Stimulated activated memory B cell treated with anti-CD40 and anti-IgM and Interleukin-4, amounts not matched to agents 10 μg/mL and 1 μg/mL and 100 μg/mL, for 72 hours (primary cell): Measurements from ENCODE around the gene DNAH8.
A peak's percentile ranks its signal among the peaks of the same experiment; 100 is the strongest.

Source experiments
- ATAC-seq: fragments of 150-1000 bp; cut with Tn5 transposase; 2 replicates; pipeline ENCODE4 v1.10.0; 2021
- H3K27ac Mint-ChIP-seq: one replicate; pipeline ENCODE4 v1.8.0; 2022; ENCODE audit warnings: mild to moderate bottlenecking, mixed read lengths
- H3K27me3 Mint-ChIP-seq: one replicate; pipeline ENCODE4 v1.8.0; 2022; ENCODE audit warnings: mixed read lengths
- H3K36me3 Mint-ChIP-seq: one replicate; pipeline ENCODE4 v1.8.0; 2022; ENCODE audit warnings: mixed read lengths
- H3K4me1 Mint-ChIP-seq: one replicate; pipeline ENCODE4 v1.8.0; 2022; ENCODE audit warnings: mixed read lengths
- H3K4me3 Mint-ChIP-seq: one replicate; pipeline ENCODE4 v1.8.0; 2022; ENCODE audit warnings: mild to moderate bottlenecking, moderate library complexity, mixed read lengths
- H3K9me3 Mint-ChIP-seq: one replicate; pipeline ENCODE4 v1.8.0; 2022; ENCODE audit warnings: mixed read lengths

Gene DNAH8, protein sequence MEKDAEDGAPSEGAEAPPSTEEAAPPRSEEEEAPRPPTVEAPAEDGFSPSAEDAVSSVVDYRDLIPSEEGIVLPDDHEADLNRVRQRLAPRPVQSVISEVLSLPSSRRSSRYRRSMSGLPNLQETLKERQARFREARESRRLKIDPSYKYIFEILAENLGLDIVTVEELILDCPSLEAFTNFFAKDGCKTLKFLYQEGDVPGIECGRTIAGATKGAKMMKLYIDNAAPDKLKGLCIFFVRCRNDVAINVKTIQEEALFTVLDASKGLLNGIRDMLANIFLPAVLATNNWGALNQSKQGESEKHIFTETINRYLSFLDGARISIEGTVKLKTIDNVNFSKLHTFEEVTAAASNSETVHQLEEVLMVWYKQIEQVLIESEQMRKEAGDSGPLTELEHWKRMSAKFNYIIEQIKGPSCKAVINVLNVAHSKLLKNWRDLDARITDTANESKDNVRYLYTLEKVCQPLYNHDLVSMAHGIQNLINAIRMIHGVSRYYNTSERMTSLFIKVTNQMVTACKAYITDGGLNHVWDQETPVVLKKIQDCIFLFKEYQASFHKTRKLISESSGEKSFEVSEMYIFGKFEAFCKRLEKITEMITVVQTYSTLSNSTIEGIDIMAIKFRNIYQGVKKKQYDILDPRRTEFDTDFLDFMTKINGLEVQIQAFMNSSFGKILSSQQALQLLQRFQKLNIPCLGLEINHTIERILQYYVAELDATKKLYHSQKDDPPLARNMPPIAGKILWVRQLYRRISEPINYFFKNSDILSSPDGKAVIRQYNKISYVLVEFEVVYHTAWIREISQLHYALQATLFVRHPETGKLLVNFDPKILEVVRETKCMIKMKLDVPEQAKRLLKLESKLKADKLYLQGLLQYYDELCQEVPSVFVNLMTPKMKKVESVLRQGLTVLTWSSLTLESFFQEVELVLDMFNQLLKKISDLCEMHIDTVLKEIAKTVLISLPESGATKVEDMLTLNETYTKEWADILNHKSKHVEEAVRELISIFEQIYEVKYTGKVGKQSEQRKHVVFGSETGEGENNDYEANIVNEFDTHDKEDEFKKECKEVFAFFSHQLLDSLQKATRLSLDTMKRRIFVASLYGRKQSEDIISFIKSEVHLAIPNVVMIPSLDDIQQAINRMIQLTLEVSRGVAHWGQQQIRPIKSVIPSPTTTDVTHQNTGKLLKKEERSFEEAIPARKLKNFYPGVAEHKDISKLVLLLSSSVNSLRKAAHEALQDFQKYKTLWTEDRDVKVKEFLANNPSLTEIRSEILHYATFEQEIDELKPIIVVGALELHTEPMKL (N-terminal part only)

DNA sequence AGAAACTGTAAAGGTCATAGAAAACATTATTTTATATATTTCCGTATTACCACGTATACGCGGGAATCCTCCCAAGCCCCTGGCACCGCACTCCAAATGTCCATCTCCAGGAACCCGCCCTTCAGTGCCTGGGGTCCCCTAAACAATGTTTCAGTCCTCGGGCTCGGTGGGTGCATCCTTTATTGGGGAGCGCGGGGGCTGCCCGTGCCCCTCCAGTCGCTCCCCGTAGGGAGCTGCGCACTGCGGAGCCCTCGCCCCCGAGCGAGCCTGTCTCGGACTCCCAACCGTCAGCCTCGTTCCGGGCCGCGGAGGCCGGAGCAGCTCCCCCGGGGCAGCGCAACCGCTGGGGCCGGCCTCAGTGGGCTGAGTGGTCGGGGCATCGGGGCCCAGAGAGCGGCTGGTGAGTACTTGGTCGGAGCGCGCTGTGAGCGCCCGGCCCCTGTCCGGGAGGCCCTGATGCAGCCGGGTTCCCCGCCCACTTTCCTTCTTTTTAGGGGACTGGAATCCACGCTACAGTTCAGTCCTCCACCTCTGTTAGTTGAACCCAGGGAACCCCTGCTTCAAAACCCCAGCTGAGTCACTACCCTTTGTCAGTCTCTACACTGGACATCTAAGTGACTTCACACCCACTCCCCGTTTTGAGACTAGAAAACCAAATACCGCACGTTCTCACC is at the start of gene DNAH8:
TSS of gene DNAH8 (plus strand) at position 296 of the 674 bp plus-strand sequence. CDS start 7,499 bp downstream, outside the sequence.
- Mint-ChIP-seq H3K27me3 (peaks cover 42% of the 10 kb centered on the region), H3K9me3 (peaks cover 3% of the 10 kb centered on the region), H3K4me1 (peaks cover 5% of the 10 kb centered on the region), H3K4me3 (peak within 1 kb of the TSS; percentile 61), H3K27ac (no peak within 1 kb of the TSS), H3K36me3 (no peaks in the 10 kb centered on the region)
- peak; percentile 61 for ATAC-seq

DNA sequence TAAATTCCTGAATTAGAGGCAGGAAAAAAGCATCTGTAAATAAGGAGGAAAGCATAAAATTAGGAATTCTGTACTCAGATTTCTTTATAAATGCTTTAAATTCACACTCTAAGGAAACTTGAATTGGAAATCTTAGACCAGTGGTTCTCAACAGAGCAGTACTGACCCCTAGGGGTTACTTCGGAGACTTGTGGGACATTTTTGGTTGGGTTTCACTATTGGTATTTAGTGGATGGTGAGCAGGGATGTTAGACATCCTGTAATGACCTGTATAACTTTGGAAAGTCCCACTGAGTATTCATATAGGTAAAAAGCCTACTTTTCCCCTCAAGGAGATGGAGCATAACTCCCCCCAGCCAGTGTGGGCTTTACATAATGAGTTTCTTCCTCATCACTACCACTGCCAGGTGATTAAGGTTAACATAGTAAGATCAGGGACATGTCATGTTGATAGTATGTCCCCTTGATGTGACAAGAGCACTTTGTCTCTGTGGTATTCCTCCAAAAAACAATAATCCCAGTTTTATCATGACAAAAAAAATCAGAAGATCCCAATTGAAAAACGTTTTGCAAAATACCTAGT is 43.1 kb upstream of the DNAH8 start:
- peak; percentile 78 for ATAC-seq
- Mint-ChIP-seq H3K4me1 (peaks cover 40% of the 10 kb centered on the region), H3K4me3 (no peak overlapping the region), H3K27ac (no peak overlapping the region), H3K27me3 (no peaks in the 10 kb centered on the region), H3K36me3 (peaks cover 31% of the 10 kb centered on the region), H3K9me3 (no peaks in the 10 kb centered on the region)

DNA sequence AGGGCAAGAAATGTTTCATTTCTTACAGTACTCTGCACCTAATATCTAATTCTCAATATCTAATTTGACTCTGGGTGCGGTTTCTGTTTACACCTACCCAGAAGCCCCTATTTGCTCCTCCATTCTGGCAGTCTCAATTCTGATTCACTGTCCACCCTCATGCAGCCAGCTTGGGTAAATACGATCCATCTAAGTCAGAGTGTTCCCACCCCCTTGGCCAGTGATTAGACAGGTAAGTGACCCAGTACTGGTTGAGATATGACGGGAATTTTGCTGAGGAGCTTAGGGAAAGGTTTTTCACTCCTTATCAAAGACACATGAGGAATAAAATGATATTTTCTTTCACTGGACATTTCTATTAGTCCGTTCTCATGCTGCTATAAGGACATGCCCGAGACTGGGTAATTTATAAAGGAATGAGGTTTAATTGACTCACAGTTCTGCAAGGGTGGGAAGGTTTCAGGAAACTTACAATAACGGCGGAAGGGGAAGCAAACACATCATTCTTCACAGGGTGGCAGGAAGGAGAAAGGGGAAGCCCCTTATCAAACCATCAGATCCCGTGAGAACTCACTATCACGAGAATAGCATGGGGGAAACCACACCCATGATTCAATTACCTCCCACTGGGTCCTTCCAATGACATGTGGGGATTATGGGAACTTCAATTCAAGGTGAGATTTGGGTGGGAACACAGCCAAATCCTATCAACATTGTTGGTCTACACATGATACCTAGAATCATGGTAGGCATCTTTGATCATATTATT is 41.5 kb upstream of the DNAH8 start:
- Mint-ChIP-seq H3K36me3 (peaks cover 42% of the 10 kb centered on the region), H3K4me3 (no peak overlapping the region), H3K9me3 (no peaks in the 10 kb centered on the region), H3K4me1 (peaks cover 53% of the 10 kb centered on the region), H3K27me3 (no peaks in the 10 kb centered on the region), H3K27ac (peak overlapping the region; percentile 44)
- ATAC-seq: no peak

DNA sequence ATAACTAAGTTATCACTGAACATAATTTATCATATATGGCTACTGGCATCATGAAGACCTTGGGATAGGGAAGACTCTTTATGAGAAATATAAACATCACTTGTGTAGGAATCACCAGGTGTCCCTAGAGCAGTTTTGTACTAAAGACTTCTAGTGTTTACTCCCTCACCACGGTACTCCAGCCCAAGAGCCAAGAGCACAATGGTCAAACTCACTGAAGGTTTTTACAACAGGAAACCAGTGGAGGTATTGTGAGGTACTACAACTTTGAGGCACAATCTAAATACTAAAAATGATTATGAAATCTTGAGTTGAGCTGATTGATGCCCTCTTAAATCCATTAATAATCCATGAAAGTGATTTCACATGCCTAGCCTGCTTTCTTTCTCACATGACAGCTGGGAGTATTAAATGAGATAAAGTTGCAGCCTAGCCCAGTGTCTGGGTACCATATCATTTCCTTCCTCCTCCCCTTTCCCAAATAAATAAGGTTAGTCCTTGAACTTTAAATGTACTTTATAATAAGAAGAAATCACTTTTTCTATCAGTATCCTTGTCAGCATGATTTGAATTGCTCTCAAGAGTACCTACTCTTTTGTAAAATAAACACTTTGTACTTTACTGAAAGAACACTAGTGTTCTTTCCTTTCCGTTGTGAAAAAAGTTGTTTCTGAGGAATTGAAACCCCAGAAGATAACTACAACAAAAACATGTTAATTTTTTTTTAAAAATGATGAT is 38.7 kb upstream of the DNAH8 start:
- H3K4me1 Mint-ChIP-seq: peaks cover 55% of the 10 kb centered on the region
- H3K9me3 Mint-ChIP-seq: no peaks in the 10 kb centered on the region
- peaks cover 65% of the 10 kb centered on the region for H3K36me3 Mint-ChIP-seq
- ATAC-seq: peak; percentile 36
- H3K27ac Mint-ChIP-seq: peak overlapping the region; percentile 81
- peak overlapping the region; percentile 16 for H3K4me3 Mint-ChIP-seq
- H3K27me3 Mint-ChIP-seq: no peaks in the 10 kb centered on the region

DNA sequence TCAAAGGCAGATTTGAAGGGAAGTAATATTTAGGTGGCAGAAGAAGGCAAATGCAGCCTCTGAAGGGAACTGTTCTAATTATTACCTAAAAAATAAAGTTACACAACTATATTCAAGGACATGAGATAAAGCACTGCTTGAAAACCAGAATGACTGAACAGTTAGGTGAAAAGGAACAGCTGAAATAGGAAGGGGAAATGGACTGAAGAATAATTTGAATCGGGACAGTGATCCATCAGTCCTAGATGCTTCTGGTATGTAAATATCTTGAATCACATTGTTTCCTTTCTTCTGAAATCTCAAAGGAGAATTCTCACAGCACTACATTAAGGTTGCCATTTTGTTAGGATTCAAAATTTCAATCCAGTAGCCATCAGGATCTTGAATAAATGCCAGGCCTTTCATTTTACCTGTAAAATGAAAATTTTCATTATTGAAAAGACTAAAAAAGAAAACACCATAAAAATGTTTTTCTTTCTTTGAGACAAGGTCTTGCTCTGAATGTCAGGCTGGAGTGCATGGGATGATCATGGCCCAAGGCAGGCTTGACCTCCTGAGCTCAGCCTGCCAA is 38.1 kb upstream of the DNAH8 start:
- Mint-ChIP-seq H3K36me3 (peaks cover 71% of the 10 kb centered on the region), H3K27me3 (no peaks in the 10 kb centered on the region), H3K27ac (peak overlapping the region; percentile 81), H3K4me3 (peak overlapping the region; percentile 16), H3K9me3 (no peaks in the 10 kb centered on the region), H3K4me1 (peaks cover 57% of the 10 kb centered on the region)
- ATAC-seq: no peak

DNA sequence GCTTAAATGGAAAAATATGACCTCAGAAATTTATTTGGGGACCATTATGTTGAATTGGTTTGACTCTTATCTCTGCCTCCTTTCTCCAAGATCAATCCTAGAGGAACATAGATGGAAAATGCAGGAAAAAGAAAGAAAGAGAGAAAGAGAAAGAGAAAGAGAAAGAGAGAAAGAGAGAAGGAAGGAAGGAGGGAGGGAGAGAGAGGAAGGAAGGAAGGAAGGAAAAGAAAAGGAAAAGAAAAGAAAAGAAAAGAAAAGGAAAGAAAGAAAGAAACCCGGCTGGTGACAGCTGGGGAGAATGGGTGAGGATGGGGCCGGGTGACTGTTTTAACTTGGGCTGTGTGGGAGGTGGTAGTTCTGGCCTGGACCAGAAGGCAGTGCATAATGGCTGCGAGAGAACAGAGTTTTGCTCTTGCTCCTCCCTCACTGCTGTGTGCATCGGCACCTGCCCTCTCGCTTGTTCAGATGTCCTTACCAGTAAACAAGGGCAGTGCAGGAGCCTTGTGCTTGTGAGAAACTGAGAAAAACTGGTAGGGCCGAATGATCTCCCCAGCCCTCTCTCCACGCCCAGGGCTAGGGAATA is 36.8 kb upstream of the DNAH8 start:
- peaks cover 72% of the 10 kb centered on the region for H3K36me3 Mint-ChIP-seq
- H3K27ac Mint-ChIP-seq: peak overlapping the region; percentile 66
- H3K27me3 Mint-ChIP-seq: no peaks in the 10 kb centered on the region
- H3K4me1 Mint-ChIP-seq: peaks cover 50% of the 10 kb centered on the region
- ATAC-seq: no peak
- no peak overlapping the region for H3K4me3 Mint-ChIP-seq
- no peaks in the 10 kb centered on the region for H3K9me3 Mint-ChIP-seq

DNA sequence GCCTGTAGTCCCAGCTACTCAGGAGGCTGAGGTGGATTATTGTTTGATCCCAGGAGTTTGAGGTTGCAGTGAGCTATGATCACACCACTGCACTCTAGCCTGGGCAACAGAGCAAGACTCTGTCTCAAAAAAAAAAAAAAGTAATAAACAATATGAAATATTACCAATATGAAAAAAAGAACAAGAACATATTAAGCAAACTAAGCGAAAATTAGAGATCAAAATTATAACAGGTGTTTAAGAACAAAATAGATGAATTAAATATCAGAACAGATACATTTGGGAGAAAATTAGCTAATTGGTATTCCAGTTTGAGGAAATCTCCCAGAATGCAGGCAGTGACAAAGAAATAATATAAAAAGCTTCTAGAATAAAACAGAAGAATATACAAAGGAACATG is 35.4 kb upstream of the DNAH8 start:
- H3K4me3 Mint-ChIP-seq: no peak overlapping the region
- peaks cover 69% of the 10 kb centered on the region for H3K36me3 Mint-ChIP-seq
- H3K27me3 Mint-ChIP-seq: no peaks in the 10 kb centered on the region
- no peak overlapping the region for H3K27ac Mint-ChIP-seq
- H3K9me3 Mint-ChIP-seq: no peaks in the 10 kb centered on the region
- no peak for ATAC-seq
- peaks cover 37% of the 10 kb centered on the region for H3K4me1 Mint-ChIP-seq

DNA sequence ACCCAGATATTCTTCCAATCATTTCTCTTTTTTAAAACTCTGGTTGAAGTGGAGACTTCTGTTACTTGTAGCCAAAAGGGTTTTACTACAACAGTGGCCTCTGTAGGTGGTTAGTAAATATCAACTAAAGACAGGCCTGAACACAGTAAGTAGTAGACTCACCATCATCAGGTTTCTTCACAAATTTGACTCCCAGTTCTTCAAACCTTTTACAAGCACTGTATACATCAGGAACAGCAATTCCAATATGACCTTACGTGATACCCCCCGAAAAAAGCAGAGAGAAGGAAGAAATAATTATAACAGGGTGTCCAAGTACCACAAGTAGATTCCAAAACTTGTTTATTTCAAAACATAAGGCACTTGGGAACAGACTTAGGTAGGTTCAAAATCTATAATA is 33.3 kb upstream of the DNAH8 start:
- Mint-ChIP-seq H3K4me1 (peaks cover 29% of the 10 kb centered on the region), H3K27ac (no peak overlapping the region), H3K36me3 (peaks cover 47% of the 10 kb centered on the region), H3K4me3 (no peak overlapping the region), H3K27me3 (no peaks in the 10 kb centered on the region), H3K9me3 (no peaks in the 10 kb centered on the region)
- no peak for ATAC-seq

DNA sequence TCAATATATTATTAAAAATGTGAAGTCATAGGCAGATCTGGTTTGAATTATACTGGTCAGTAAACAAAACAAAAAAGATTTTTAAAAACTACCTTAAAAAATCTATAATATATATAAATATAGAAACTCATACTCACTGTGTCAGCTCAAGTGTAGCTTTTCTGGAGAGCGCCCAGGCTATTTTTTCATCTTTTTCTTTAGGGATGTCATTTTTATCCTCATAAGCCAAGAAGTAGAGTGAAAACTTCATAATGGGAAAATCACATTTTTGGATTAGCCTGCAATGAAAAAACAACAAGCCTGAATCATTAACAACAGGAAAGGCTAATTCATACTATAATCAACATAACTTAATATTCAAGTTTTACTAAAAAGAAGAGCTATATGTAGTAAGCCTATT is 30.9 kb upstream of the DNAH8 start:
- no peaks in the 10 kb centered on the region for H3K27me3 Mint-ChIP-seq
- H3K36me3 Mint-ChIP-seq: peaks cover 35% of the 10 kb centered on the region
- no peak overlapping the region for H3K4me3 Mint-ChIP-seq
- no peaks in the 10 kb centered on the region for H3K9me3 Mint-ChIP-seq
- peaks cover 32% of the 10 kb centered on the region for H3K4me1 Mint-ChIP-seq
- no peak overlapping the region for H3K27ac Mint-ChIP-seq
- ATAC-seq: no peak

DNA sequence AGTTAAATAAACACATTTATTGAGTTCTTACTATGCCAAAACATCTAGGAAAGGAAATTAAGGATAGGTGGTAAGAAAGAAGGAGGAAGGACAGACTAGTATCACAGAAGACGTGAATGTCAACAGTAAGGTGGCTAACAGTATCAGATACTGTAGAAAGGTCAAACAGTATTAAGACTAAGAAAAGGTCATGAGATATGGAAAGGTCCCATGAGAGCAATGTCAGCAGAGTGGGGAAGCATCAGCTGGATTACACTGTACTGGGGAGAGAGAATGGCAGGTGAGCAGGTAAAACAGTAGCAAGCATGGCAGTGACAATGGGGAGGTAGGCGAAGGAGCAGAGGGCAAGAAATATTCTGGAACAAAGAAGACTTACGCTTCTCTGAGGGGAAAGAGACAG is 30.2 kb upstream of the DNAH8 start:
- H3K9me3 Mint-ChIP-seq: no peaks in the 10 kb centered on the region
- H3K36me3 Mint-ChIP-seq: peaks cover 28% of the 10 kb centered on the region
- no peak overlapping the region for H3K27ac Mint-ChIP-seq
- H3K27me3 Mint-ChIP-seq: no peaks in the 10 kb centered on the region
- no peak for ATAC-seq
- H3K4me1 Mint-ChIP-seq: peaks cover 37% of the 10 kb centered on the region
- H3K4me3 Mint-ChIP-seq: no peak overlapping the region

DNA sequence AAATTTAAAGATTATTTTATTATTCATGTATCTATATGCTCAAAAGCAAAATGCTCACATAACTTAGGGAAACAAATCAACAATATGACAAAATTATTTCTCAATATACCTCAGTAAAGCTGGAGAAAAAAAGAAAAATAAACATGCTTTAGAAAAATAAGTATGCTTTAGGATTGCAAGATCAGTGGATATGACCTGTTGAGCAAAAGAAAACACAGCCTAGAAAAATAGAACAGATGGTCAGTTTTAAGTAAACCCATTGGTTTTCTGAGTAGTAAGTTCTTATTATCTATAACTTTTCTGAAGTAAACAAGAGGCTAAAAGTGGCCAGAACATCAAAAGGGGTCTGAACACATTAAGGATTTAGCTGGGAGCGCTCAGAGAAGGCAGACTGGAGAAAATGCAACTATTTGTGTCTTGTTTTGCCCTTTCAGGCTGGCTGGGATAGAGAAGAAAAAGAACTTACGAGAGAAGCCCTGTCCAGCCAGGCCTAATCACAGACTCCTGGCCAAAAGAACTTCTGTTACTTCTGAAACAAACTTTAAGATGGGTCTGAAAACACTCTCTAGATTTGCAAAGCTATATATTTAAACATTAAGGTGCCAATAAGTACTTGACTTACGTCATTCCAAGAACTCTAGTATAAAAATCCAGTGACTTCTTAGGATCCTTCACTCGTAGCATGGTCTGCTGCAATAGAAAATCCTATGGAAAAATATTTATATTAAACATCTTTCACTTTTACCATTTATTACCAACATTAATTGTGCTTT is 28.7 kb upstream of the DNAH8 start:
- no peak for ATAC-seq
- H3K27me3 Mint-ChIP-seq: no peaks in the 10 kb centered on the region
- H3K27ac Mint-ChIP-seq: no peak overlapping the region
- peaks cover 37% of the 10 kb centered on the region for H3K4me1 Mint-ChIP-seq
- no peaks in the 10 kb centered on the region for H3K9me3 Mint-ChIP-seq
- no peak overlapping the region for H3K4me3 Mint-ChIP-seq
- peaks cover 18% of the 10 kb centered on the region for H3K36me3 Mint-ChIP-seq

DNA sequence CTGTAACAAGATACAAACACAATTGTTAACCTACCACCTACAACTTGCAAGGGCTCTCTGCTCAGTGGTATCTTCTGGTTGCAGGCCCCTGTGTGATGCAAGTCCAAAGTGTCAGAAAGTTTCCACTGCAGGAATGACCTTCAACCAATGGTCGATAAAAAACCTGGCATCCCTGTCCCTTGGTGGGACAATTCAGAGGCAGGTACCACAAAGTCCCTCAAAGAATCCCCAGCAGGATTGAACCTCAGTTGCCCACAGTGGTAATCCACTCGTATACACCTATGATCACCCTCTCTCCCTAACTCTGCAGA is 28.1 kb upstream of the DNAH8 start:
- Mint-ChIP-seq H3K27me3 (no peaks in the 10 kb centered on the region), H3K36me3 (peaks cover 13% of the 10 kb centered on the region), H3K4me1 (peaks cover 33% of the 10 kb centered on the region), H3K27ac (no peak overlapping the region), H3K9me3 (no peaks in the 10 kb centered on the region), H3K4me3 (no peak overlapping the region)
- ATAC-seq: no peak
